Ammon's horn (tissue), 1 donor: ENCODE data around the gene TP63.

Experiments
- DNase-seq: peaks from one replicate; pipeline ENCODE4 v3.0.0-alpha.2; 2016; ENCODE audit warnings: low spot score

TP63 gene

DNA sequence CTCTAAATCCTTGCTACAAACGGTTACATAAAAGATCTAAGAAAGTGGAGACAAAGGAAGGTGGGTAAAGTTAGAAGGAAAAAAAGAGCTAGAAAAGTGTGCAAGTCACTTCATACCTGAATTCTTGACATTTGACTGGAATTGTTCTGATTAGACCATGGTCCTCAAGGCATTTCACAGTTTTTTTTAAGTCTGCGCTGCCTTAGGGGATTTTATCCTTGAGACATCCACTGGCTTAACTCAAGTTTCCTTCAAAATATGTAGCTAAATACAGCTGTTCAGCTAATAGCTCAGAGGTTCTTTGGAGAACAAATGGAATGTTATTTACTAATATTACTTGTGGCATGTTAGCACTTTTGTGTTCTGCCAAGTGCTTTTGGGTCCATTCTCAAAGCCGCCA, 236.9 kb downstream of the TP63 start:
- no peak for DNase-seq

DNA sequence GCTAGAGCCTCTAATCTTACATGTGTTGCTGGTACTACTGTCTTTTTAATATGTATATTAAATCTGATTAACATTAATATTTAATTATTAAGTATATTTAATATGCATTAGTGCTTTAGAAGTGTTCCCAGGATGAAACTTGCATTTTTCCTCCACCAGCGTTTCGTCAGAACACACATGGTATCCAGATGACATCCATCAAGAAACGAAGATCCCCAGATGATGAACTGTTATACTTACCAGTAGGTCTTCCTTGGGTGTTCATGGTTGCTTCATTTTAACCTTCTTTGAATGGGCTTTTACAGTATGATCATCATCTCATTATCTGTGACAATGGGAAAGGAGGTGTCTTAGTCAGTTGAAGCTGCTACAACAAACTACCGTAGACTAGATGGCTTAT, 238.0 kb downstream of the TP63 start:
- no peak for DNase-seq

- no peak for DNase-seq
These were observed 240.2 kb downstream of the TP63 start for GRCh38 chr3:189871418-189871817.

DNA sequence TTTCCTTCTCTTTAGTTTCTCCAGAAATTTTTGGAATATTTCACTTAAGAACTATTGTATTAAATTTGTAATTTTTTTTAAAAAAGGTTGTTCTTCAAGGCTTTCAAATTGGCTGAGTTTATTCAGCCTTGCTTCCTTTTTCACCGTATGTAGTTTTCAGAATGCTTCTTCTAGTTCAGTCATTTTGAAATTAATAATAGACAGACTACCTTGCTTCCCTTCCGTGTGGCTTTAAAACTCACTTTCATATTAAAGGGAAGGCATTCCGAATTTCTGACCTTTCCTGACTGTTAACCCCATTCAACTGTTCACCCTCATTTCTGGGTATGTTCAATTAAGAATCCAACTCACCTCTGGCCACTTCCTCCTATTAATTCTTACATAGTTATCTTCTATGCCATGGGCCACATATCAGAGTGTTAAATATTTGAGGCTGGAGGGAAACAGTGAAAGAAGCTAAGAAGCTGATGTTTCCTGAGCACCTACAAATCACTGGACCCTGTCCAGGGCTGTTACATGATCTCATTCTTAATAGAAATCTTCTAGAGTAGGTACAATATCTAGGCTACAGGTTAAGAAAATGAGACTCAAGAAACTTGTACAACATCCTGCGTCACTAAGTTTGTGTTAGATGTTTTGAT, 252.0 kb downstream of the TP63 start:
- DNase-seq = no peak

DNA sequence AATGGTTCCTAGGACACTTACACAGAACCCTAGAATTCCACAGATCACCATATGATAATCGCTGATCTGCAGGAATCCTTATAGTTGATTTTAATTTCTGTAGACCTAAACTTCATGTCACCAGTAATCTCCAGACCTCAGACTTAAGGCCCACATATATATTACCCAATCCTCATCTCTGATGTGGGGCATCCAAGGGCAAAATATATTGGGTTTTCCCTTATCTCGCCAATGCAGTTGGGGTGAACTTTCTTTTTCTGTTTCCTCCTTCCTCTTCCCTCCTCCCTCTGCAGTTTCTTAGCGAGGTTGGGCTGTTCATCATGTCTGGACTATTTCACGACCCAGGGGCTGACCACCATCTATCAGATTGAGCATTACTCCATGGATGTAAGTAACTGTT, 259.3 kb downstream of the TP63 start:
- no peak for DNase-seq

GRCh38 chr3:189896533-189896932, 265.3 kb downstream of the TP63 start:
- DNase-seq = no peak

DNA sequence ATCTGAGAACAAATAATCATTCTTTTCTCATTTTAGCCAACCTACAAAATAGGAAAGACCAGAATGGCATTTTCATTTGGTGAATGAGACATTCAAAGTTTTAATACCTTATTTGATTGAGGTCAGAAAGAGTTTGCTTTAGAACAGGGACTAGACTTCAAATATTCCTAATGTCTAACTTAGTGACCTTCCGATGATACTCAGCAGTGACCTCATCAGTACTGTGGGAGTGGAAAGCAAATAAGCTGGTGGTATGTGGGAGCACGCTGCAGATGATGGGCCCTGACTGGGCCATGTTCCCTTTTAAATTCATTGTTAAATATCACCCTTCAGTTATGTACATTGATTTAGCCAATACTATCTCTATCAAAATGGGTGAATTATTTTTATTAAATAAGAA, 266.2 kb downstream of the TP63 start:
- no peak for DNase-seq

GRCh38 chr3:189898559-189899153, 267.5 kb downstream of the TP63 start:
- DNase-seq = no peak

DNA sequence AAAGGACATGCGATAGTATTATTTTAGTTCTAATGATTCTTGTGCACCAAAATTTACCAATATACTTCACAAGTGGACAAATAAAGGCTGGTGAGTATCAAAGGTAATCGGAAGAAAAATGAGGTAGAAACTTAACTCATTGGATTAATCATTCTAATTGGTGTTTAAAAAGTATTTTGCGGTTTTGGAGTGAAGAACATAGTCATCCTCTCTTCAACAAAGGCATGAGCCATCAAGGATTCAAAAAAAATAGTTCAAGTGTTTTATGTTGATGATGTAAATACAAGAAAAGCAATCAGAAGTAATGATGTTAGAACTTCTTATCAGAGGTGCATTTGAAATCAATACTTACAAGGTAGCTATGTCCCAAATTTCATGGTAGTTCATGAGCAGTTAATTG, 268.0 kb downstream of the TP63 start:
- DNase-seq = no peak

GRCh38 chr3:189900578-189900977, 269.4 kb downstream of the TP63 start:
- no peak for DNase-seq

DNA sequence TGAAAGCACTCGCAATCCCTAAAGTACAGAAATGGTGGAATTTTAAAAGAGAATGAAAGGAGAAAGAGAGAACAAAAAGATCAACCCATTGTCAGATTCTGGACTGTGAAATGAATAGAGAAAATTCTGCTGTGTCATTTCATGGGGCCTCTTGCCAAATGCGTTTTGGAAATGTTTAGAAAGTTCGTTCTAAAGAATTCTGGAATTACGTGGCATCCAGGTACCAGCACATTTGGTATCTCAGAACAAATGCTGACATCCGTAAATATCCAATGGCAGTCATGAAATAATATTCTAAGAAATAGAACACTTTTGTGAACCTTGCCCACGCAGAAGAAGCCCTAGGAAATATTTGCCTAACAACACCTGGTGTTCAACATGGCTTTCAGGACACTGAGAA, 270.3 kb downstream of the TP63 start:
- DNase-seq = no peak

DNA sequence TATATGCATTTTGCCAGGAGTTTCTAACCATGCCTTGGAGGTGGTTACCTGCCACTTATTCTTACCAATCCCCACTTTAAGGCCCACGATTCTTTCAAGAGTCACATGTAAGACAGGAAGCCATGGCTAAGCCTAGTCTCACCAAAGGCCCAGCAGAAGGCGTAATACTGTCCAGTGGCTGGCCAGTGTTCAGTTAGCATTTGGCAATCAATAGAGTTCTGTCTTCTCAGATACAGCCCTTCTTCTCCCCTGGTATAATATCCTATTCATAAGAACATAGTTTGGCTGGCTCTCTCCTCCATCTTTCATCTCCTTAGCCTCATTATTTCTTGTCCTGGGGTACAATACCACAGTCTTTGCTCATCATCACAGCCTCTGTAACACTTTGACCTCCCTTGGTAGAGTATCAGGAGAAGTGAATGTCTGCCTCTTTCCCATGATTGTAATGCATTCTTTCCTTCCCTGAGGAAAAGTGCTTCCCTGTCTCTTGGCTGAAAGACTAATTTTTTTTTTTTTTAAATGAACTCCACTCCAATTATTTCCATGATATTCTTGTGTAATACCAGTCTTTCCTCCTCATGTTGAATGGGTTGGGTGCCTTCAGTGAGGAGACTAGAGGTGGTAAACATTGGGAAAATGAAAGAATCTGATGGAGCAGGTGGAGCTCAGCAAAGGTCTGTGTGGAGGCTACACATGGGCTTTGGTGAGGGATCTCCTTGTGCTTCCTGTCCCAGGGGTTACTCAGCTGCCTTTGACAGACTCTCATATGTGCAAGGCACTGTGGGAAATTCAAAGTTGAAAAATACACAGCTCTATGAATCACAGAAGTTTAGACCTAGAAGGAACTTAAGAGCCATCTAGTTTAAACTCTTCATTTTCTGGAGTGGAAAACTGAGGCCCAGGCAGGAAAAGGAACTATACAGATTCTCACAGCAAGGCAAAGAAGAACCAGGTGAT, 271.3 kb downstream of the TP63 start:
- DNase-seq = no peak

GRCh38 chr3:189903562-189904250, 272.5 kb downstream of the TP63 start:
- DNase-seq = no peak

GRCh38 chr3:189907803-189908202, 276.6 kb downstream of the TP63 start:
- no peak for DNase-seq

GRCh38 chr3:189908646-189909045, 277.5 kb downstream of the TP63 start:
- DNase-seq = no peak

DNA sequence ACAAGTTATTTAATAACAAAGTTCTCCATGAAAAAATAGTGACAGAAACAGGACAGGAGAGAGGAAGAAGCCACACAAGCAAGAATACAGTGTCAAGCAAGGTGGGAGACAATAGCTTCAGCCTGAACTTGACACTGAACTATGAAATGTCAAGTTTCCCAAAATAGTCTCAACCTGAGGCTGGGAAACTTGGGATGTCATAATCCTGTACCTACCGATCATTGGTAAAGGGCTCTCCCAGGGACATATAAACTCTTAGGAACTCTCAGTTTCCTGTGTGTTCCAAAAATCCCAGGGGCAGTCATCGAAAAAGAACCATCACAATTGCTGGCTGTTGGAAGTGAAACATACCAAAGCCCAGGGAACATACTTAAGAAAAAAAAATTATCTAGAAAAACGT, 277.9 kb downstream of the TP63 start:
- DNase-seq = no peak

- no peak for DNase-seq
These were observed 278.4 kb downstream of the TP63 start for GRCh38 chr3:189909573-189909972.

DNA sequence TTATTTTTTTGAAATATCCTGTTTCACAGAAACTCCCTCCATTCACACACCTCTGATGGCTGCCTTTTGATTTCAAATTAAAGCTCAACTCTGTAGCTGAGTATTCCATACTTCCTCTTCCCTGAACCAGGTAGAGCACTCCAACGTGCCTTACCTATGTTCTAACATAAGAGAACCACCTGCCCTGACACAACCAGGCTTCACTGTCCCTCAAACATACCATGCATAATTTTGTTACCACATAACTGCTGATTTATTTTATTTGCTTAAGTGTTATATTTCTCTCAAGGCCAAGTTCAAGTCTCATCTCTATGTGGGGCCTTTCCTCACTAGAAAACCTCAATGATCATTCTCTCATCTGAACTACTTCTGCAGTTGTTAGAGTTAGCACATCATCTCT, 279.8 kb downstream of the TP63 start:
- no peak for DNase-seq

GRCh38 chr3:189914799-189915198, 283.6 kb downstream of the TP63 start:
- peak; percentile 17 for DNase-seq

DNA sequence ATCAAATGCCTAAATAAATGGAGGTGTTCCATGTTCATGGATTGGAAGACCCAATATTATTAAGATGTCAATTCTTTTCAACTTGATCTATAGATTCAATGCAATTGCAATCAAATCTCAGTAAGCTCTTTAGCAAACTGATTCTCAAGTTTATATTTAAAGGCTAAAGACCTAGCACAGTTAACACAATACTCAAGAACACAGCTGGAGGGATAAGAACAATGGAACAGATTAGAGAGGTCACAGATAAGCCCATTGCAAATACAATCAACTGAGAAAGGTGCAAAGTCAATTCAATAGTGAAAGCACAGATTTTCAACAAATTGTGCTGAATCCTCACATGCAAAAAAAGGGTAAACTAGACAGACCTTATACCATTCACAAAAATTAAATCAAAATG, 290.6 kb downstream of the TP63 start:
- DNase-seq = no peak

DNA sequence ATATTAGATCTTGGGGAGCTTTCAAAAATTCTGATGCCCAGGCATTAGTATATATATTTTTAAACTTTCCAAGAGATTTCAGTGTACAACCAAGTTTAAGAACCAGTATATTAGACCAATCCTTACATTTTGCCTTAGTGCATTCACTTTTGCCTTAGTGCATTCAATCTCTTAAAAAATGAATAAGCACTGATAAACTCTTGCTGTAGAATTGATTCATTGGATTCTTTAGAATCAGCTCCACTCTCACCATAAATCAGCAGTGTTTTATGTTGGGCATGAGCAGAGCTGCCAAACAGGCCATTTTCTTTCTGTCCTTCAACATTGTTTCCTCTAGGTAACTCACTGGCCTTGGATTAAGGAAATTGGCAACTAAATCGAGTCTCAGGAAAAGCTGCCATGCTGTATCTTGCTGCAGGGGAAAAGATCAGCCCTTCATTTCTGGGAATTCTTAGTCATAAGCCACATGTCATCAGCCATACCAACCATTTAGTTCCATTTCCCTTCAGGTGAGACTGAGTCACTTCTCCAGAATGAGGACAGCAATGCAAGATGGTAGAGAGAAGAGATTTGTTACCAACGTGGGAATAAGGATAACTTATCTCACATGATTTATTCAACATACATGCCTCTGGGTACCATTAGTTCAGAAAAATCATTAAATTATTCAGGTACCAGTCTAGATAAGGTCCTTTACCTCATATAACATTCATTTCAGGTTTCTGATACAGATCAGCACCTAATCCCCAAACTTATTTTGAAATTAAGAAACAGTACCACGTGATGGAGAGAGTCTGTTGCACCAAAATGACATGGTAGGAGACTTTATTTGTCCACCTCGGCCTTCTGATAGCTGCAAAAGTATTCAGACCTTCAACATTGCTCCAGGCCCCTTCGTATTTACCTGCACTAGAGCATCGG, 297.0 kb downstream of the TP63 start:
- no peak for DNase-seq
